Measurements from ENCODE around the gene GCNA.

- no peak for TF ChIP-seq POLR2AphosphoS5 (IDR thresholded peaks at IDR 0.05; ENCODE audit: low read depth, low read length)
- TF ChIP-seq POLR2A (IDR thresholded peaks at IDR 0.05; ENCODE audit: low read depth, low read length), result no peak
- no peak for TF ChIP-seq TAF1 (IDR thresholded peaks at IDR 0.05; ENCODE audit: borderline replicate concordance, low read depth, low read length)
Observed at GRCh38 chrX:71629467-71629866, 51.2 kb downstream of the GCNA start.

Measured in GM12892 (cell line).